Neutrophil (primary cell): Measurements from ENCODE around the gene GBF1.

Source experiments
- H3K27ac ChIP-seq: fragments of 200-600 bp; sonication (generic); 2 replicates; pipeline ENCODE4 v1.5.1; 2016; ENCODE audit warnings: mild to moderate bottlenecking, moderate library complexity
- H3K27me3 ChIP-seq: fragments of 200-600 bp; sonication (generic); 2 replicates; pipeline ENCODE4 v1.6.0; 2016; ENCODE audit warnings: mild to moderate bottlenecking
- H3K36me3 ChIP-seq: fragments of 200-600 bp; sonication (generic); 2 replicates; pipeline ENCODE4 v1.5.1; 2017
- H3K4me1 ChIP-seq, 2 experiments: fragments of 200-600 bp in 1 of 2; sonication (generic) in 1 of 2; 1 replicate in 1 of 2; 2 replicates in 1 of 2; pipeline versions ENCODE4 v1.5.1 to v1.6.1; 2013 to 2016; ENCODE audit warnings: low read depth in 1 of 2, low read length in 1 of 2, mild to moderate bottlenecking in 1 of 2, moderate library complexity in 1 of 2; ENCODE audit not compliant: control insufficient read depth in 1 of 2, insufficient read depth in 1 of 2
- H3K4me3 ChIP-seq, 2 experiments: fragments of 200-600 bp in 1 of 2; sonication (generic) in 1 of 2; 1 replicate in 1 of 2; 2 replicates in 1 of 2; pipeline ENCODE4 v1.5.1; 2013 to 2016; ENCODE audit warnings: low read depth in 1 of 2, low read length in 1 of 2, mild to moderate bottlenecking in 1 of 2, moderate library complexity in 1 of 2
- H3K9me3 ChIP-seq: fragments of 200-600 bp; sonication (generic); 2 replicates; pipeline ENCODE4 v1.5.1; 2016
- TF ChIP-seq, protein P1 (sequence below): fragments of 200-600 bp; sonication (generic); IDR thresholded peaks from 2 replicates; pipeline ENCODE4 v1.5.1; 2016; ENCODE audit warnings: antibody characterized with exemption

GBF1 gene

DNA sequence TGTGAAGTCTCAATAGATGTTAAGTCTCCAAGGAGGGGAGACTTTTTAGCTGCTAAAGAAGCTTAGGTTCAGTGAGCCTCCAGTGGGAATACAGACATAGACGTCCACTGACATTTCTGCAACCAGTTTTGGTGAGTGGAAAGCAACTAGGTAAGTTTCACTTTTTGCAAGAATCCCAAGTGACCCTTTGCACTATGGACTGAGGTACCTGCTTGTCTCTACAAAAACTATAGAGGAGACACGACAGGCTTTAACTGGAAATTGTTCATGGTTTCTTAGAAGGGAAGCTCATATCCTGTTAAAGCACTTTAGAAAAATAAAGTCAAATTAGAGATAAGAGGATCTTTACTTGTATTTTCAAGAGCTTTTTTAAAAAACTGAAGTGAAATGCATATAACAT, 38.6 kb downstream of the GBF1 start:
- TF ChIP-seq, protein P1, sequence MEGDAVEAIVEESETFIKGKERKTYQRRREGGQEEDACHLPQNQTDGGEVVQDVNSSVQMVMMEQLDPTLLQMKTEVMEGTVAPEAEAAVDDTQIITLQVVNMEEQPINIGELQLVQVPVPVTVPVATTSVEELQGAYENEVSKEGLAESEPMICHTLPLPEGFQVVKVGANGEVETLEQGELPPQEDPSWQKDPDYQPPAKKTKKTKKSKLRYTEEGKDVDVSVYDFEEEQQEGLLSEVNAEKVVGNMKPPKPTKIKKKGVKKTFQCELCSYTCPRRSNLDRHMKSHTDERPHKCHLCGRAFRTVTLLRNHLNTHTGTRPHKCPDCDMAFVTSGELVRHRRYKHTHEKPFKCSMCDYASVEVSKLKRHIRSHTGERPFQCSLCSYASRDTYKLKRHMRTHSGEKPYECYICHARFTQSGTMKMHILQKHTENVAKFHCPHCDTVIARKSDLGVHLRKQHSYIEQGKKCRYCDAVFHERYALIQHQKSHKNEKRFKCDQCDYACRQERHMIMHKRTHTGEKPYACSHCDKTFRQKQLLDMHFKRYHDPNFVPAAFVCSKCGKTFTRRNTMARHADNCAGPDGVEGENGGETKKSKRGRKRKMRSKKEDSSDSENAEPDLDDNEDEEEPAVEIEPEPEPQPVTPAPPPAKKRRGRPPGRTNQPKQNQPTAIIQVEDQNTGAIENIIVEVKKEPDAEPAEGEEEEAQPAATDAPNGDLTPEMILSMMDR: no peak
- H3K9me3 ChIP-seq: no peaks in the 10 kb centered on the region
- no peaks in the 10 kb centered on the region for H3K27me3 ChIP-seq
- H3K4me3 ChIP-seq: no peak overlapping the region
- H3K4me1 ChIP-seq: peaks cover 7 to 14% of the 10 kb centered on the region in 2 experiments
- peaks cover 4% of the 10 kb centered on the region for H3K36me3 ChIP-seq
- no peak overlapping the region for H3K27ac ChIP-seq

DNA sequence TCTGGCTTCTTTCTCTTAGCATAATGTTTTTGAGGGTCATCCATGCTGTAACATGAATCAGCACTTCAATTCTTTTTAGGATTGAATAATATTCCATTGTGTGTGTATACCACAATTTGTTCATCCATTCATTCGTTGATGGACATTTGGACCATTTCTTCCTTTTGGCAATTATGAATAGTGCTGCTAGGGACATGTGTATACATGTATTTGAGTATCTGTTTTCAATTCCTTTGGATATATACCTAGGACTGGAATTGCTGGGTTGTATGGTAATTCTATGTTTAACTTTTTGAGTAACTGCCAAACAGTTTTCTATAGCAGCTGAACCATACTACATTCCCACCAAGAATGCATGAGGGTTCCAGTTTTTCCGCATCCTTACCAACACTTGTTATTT, 39.2 kb downstream of the GBF1 start:
- TF ChIP-seq, protein P1: no peak
- H3K36me3 ChIP-seq: peaks cover 4% of the 10 kb centered on the region
- no peaks in the 10 kb centered on the region for H3K27me3 ChIP-seq
- H3K9me3 ChIP-seq: no peaks in the 10 kb centered on the region
- no peak overlapping the region for H3K4me3 ChIP-seq
- peaks cover 7 to 14% of the 10 kb centered on the region in 2 experiments for H3K4me1 ChIP-seq
- no peak overlapping the region for H3K27ac ChIP-seq

DNA sequence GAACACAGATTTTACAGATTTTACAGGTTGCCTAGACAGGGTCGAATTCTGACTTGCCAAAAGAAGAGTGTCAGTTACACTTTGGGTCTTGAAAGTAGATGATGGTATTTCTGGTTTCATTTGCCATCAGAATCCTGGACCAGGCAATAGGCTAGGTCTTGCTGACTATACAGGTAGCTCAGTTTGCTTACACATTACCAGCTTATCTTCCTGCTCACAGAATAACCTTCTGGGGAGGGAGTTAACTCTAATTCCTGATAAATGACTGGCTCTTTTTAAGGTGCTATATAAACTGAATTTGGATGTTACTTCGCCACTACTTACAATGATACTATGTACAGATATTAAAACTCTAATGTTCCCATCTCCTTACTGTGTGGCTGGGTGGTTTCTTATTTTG, 39.8 kb downstream of the GBF1 start:
- TF ChIP-seq, protein P1: no peak
- Histone ChIP-seq H3K36me3 (peaks cover 4% of the 10 kb centered on the region), H3K9me3 (no peaks in the 10 kb centered on the region), H3K4me1 (peaks cover 7 to 14% of the 10 kb centered on the region in 2 experiments), H3K27ac (no peak overlapping the region), H3K27me3 (no peaks in the 10 kb centered on the region), H3K4me3 (no peak overlapping the region)

DNA sequence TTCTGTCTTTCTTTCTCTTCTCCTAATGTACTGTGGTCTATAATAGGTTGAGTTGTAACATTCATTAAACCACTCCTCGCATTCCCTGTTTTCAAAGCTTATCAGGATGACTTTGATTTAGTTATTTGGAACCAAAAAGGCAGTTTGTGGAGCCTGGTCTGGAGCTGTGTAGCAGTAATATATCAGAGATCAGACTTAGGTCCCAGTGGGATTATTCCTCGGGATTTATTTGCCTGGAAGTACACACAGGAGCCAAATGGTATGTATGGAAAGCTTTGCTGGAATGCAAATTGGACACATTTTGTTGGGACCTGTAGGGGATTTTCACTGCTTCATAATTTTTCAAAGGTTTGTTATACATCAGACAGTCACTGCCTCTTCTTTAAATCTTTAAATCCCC, 40.9 kb downstream of the GBF1 start:
- Histone ChIP-seq H3K27me3 (no peaks in the 10 kb centered on the region), H3K4me3 (no peak overlapping the region), H3K36me3 (peaks cover 4% of the 10 kb centered on the region), H3K4me1 (peaks cover 0 to 6% of the 10 kb centered on the region in 2 experiments), H3K27ac (no peak overlapping the region), H3K9me3 (no peaks in the 10 kb centered on the region)
- TF ChIP-seq, protein P1: no peak

DNA sequence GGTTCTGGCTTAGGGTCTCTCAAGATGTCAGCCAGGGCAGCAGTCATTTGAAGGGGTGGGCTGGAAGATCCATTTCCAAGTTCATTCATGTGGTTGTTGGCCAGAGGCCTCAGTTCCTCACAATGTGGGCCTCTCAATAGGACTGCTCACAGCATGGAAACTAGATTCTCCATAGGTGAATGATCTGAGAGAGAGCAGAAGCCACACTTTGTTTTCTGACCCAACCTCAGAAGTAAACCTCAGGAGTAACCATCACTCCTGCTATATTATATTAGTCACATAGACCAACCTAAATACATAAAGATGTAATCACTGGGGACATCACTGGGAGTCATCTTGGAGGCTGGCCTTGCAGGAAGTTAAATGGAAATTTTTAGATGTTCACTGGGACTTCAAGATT, 42.2 kb downstream of the GBF1 start:
- TF ChIP-seq, protein P1: no peak
- no peaks in the 10 kb centered on the region for H3K27me3 ChIP-seq
- no peaks in the 10 kb centered on the region for H3K9me3 ChIP-seq
- peaks cover 4% of the 10 kb centered on the region for H3K36me3 ChIP-seq
- H3K4me1 ChIP-seq: peaks cover 0 to 6% of the 10 kb centered on the region in 2 experiments
- H3K27ac ChIP-seq: no peak overlapping the region
- H3K4me3 ChIP-seq: no peak overlapping the region

DNA sequence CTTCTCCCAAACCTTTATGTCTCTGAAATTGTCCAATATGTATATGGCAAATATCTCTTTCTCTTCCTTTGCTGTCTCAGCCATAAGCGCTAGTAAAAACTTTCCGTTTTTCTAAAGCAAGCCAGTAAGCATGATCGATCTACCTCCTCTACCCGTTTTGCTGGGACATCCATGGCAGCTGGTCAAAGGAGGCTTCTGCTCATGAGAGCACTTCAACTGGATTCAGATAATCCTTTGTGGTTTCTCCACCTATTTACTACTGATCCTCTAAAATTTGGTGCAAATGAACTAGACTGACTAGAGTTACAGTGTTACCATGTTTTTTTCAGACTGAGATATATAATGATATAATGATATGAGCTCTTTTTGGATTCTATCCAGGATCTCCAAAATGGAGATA, 42.7 kb downstream of the GBF1 start:
- H3K36me3 ChIP-seq: peaks cover 4% of the 10 kb centered on the region
- TF ChIP-seq, protein P1: no peak
- no peaks in the 10 kb centered on the region for H3K9me3 ChIP-seq
- no peaks in the 10 kb centered on the region for H3K27me3 ChIP-seq
- peaks cover 0 to 6% of the 10 kb centered on the region in 2 experiments for H3K4me1 ChIP-seq
- H3K4me3 ChIP-seq: no peak overlapping the region
- H3K27ac ChIP-seq: no peak overlapping the region
